NCI-H1417 treated with DMSO at 0.1 percent for 48 hours (cell line): ENCODE results near the gene CDC42BPG.

Experiments used
- DNase-seq: peaks from one replicate; lab custom pipeline; 2025; lab: John Stamatoyannopoulos, UW

The CDC42BPG gene

DNA sequence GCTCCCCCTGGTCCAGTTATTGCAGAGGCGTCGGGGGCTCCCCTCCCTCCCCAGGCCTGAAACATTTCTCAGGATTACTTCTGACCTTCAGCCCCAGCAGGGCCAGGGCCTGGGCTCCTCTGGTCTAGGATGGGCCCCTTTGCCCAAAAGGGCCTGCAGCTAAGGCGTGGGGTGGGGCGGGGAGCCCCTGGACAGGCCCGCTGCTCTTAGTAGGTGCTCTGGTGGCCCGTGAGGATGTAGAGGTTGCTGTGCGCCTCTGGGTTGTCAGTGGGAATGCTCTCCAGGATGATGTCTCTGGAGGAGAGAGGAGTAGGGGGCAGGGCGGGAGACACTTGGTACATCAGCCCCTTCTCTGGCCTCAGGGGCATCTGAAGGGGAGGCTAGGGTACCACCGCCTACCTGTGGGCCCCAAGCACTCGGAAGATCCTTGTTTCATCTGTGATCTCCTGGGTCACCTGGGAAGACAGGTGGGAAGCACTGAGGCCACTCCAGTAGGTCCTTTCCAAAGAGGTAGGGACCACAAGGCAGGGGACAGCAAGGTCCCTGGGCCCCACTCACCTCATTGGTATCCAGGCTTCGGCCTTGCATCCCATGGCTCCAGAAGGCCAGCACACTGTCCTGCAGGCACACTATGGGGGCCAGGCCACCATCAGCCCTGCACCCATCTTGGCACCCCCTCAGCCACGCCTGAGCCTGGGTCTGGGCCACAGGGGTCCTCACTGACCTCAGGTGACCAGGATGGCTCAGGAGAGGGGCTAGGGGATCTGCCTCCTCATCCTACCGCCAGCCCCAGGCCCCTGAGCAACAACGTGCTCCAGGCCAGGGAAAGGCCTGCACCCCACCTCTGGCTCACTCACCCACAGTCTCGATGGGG lies 54.9 kb downstream of the CDC42BPG start:
- no peak for DNase-seq

DNA sequence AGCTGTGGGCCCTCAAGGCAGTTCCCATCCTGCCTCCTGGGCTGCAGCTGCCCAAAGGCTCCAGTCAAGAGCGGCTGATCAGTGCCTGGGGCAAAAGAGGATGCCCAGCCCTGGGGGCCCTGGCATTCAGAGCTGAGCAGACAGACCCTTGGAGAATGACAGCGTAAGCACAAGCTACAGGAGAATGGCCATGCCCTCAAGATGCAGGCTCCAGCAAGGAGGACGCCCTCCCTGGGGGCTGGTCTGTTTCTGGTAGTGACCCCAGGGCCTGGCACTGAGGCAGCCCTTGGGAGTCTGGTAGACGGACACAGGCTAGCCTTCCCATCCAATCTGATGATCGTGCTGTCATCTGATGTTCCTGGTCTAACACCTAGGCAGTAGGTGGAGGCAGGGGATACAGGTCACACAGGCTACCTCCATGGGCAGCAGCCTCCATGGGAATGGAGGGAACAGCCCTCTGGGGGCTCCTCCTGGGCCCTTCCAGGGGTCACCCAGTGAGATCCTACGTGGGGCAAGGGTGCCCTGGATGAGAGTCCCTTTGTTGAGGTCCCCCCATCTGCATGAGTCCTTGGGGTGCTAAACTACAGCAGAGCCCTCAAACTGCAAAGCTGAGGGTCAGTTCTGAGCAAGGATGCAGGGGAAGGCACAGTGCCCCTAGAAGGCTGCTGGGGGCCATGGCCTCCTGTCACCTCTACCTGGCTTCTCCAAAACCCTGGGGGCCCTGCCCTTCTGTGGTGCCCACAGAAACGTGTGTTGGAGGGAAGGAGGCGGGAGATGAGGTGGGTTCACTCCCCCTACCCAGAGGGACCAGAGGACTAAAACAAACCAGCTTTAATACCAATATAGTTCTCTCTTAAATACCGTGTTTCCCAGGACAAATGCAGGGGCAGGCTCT lies 55.9 kb downstream of the CDC42BPG start:
- DNase-seq: no peak

DNA sequence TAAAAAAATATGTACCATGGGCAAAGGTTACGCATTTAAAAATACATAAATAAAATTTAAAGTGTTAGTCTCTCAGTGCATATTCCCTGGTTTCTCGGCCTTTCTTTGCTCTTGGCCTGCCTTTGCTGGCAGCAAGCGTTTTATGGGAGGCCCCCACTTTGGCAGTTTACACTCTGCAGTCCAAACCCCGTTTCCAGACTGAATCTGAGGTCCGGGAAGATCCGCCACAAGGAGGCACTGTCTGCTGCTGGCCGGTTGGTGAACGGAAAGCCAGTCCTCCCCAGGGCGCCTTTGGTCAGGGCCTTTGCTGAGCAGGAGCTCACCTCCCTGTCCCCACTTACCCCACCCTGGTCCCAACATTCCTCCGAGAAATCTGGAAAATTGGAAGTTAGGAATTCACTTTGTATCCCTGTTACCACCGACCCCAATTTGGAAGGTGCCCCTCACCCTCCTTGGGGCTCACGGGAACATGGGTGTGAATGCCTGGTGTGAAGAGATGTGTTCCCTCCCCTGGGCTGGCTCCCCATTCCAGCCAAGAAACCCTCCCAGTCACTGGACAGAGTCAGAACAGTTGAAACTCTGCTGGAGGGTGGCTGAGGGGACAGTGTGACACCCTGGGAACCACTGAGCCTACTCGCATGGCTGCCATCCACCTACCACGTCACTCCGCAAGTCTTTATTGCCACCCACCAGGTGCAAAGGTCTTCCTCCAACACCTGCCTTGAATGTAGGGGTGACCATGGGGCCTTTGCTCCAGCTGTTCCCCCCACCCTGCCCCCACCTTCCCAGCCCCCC lies 56.7 kb downstream of the CDC42BPG start:
- DNase-seq: no peak

DNA sequence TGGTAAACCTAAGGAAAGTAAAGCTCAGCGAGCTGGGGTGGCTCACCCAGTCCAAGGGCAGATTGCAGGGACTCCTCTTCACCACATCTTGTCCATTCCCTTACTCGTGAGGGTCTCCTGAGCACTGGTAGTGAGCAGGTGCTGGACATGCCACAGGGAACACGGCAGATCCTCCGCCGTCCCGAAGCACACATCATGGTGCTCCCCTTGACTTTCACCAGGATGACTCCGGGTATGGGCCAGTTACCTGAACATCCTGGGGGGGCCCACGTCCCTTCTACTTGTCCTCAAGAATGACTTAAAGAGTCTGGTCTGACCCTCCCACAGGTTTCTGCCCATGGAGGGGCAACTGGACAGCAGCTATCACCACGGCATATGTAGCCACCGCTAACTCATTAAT lies 58.1 kb downstream of the CDC42BPG start:
- no peak for DNase-seq

DNA sequence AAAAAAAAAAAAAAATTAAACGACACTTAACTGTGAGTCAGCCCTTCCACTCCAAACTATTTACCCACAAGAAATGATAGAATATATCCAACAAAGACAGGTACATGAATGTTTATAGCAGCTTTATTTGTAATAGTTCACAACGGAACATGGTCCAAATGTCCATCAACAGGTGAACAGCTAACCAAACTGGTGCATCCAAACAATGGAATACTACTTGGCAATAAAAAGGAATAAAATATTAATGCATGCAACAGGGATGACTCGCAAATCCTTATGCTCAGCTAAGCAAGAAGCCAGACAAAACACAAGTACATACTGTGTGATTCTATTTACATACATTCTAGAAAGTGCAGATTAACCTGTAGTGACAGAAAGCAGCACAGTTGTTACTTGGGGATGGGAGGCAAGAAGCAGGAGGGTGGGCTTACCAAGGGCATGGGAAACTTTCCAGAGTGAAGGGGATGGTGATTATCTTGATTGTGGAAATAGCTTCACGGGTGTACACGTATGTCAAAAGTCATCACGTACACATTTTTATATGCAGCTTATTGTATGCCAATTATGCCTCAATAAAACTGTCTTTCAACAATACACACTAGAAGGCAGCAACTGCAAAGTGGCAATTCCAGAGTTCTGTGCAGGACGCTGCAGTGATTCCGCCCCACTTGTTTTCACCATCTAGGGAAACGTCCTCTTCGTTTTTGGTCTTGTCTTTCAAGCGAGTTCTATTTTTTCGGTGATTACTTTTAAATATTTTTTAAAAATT lies 59.5 kb downstream of the CDC42BPG start:
- DNase-seq: no peak

GRCh38 chr11:64778473-64779298 lies 65.8 kb downstream of the CDC42BPG start, which contains the start of gene SF1:
SF1 (minus strand) TSS chr11:64778542; CDS start chr11:64778392, 150 bp downstream.
- peak; percentile 99 for DNase-seq

- no peak for DNase-seq
These were observed 66.3 kb downstream of the CDC42BPG start for GRCh38 chr11:64778223-64778472.

GRCh38 chr11:64777449-64778222 lies 66.8 kb downstream of the CDC42BPG start:
- no peak for DNase-seq

- DNase-seq: no peak
These were observed 67.6 kb downstream of the CDC42BPG start for GRCh38 chr11:64776875-64777274.

DNA sequence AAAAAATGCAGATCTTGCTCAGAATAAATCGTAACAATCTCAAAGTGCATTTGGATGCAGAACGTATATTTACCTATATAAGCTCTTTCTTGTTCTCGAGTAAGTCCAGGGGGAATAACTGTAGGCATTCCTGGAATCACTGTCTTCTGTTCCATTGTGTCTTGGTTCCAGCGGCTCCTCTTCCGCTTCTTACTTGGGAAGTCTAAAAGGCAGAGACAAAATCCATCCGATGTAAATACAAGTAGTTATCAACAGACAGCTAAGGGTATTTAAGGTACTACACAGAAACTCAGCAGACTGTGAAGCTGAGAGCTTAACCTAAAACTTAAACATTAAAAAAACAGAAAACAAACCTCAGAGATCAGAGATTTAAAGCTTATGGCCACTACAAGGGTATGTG lies 68.0 kb downstream of the CDC42BPG start:
- DNase-seq: no peak

GRCh38 chr11:64774144-64774543 lies 70.3 kb downstream of the CDC42BPG start:
- no peak for DNase-seq
